Omental fat pad (tissue), 4 donors: ENCODE measurements around the gene LIPC. TPM values are rescaled to one million over a fixed set of nuclear protein-coding genes. Genes with fewer than 3 reads are reported as not detected.

Experiments used
- ATAC-seq: fragments of 150-250 bp; one replicate; pipeline ENCODE4 v1.9.1; 2016; ENCODE audit warnings: mild to moderate bottlenecking, moderate library complexity; ENCODE audit not compliant: low FRiP score
- DNase-seq: peaks from one replicate; pipeline ENCODE4 v3.0.0-alpha.2; 2019; ENCODE audit warnings: low spot score
- total RNA-seq, 4 donors: library from RNA; depleted of rRNA; stranded (reverse); fragments of >200 nt; gene quantifications; one replicate each; pipeline ENCODE4 v1.1.0, GENCODE V29; 2016
- TF ChIP-seq, protein P1 (sequence below), 3 donors: fragments of 450-650 bp; IDR thresholded peaks; one replicate each; pipeline ENCODE4 v1.5.1; 2016 to 2017; ENCODE audit warnings: antibody characterized with exemption in 3 of 3, mild to moderate bottlenecking in 3 of 3, moderate library complexity in 2 of 3

The LIPC gene
- total RNA-seq, 4 donors from 2014 or later, result 0.46 TPM; not detected in 3

DNA sequence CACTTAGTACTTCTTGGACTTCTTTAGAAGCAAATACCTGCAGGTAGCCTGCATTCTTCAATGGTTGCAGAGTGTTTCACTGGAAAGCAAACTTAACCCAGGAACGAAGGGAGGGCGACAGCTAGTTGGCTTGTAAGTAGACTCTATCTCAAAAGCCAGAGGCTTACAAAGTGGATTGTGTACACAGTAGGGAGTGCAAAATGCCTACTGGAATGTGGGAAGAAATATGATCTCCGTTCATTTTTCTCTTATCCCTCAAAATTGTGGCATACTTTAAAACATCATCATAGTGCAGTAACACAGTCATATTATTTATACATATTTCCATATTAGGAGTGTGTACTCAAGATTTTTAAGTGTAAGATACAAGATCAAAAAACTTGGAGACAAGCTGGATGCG, 155.7 kb downstream of the LIPC start:
- no peak for ATAC-seq

DNA sequence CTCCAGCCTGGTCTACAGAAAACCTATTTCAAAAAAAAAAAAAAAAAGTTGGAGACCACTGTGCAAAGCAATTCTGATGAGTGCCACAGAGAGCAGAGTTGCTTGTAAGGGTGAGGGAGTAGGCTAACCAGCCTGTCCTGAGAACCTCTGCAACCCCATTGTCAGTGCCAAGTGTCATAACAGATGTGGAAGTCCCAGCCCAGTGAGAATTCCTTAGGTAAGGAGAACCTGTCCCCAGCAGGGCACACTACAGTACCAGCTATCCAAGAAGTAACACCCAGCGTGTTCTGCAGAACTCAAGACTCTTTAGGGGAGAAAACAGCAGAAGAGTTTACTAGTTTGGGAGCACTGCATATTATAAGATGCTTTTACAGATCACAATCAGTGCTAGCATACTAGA, 156.3 kb downstream of the LIPC start:
- no peak for ATAC-seq
- DNase-seq, result no peak
- TF ChIP-seq, protein P1, sequence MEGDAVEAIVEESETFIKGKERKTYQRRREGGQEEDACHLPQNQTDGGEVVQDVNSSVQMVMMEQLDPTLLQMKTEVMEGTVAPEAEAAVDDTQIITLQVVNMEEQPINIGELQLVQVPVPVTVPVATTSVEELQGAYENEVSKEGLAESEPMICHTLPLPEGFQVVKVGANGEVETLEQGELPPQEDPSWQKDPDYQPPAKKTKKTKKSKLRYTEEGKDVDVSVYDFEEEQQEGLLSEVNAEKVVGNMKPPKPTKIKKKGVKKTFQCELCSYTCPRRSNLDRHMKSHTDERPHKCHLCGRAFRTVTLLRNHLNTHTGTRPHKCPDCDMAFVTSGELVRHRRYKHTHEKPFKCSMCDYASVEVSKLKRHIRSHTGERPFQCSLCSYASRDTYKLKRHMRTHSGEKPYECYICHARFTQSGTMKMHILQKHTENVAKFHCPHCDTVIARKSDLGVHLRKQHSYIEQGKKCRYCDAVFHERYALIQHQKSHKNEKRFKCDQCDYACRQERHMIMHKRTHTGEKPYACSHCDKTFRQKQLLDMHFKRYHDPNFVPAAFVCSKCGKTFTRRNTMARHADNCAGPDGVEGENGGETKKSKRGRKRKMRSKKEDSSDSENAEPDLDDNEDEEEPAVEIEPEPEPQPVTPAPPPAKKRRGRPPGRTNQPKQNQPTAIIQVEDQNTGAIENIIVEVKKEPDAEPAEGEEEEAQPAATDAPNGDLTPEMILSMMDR (IDR thresholded peaks at IDR 0.05), result no peak

More for the DNA sequence above, 155.7 kb downstream of the LIPC start:
- DNase-seq, result no peak
- TF ChIP-seq, protein P1 (IDR thresholded peaks at IDR 0.05), result no peak

DNA sequence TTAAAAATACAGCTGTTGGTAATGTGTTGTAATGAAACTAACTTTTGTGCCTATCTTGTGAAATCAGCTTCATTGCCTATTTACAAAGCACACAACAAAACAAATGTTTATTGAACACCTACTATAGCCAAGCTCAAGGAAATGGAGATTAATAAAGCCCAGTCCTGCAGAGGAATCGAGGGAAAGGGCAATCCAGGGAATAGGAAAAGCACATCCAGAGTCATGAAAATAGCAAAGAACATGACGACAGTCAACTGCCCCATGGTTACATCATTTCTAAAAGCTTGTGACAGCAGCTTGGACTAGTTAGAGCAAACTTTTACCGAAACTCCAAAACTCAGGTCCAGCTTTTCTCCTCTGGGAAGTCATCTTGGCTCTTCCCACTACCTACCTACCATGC, 157.3 kb downstream of the LIPC start:
- ATAC-seq (no peak), DNase-seq (no peak)
- TF ChIP-seq, protein P1 (IDR thresholded peaks at IDR 0.05), result no peak

- DNase-seq (no peak), ATAC-seq (no peak)
- TF ChIP-seq, protein P1 (IDR thresholded peaks at IDR 0.05), result no peak
Observed at GRCh38 chr15:58590236-58590635, 158.4 kb downstream of the LIPC start.

DNA sequence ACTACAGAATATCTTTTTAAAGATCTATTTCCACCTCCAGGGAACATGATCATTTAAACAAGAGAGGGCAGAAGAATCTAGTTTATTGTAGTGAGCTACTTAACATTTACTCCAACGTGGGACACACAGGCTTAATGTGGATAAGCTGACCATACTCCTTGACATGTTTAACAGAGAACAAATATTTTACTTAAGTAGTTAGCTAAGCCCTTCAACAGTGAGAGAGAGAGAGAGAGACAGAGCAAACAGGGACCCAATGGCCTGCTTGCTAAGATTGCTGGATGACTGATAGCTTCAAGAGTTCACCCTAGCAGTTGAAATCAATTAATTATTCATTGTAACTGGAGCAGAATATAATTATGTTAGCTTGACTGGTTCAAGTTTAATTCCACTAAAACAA, 159.1 kb downstream of the LIPC start:
- DNase-seq (no peak), ATAC-seq (no peak)
- TF ChIP-seq, protein P1 (IDR thresholded peaks at IDR 0.05), result no peak

- TF ChIP-seq, protein P1 (IDR thresholded peaks at IDR 0.05), result no peak
- ATAC-seq, result no peak
- no peak for DNase-seq
Observed at GRCh38 chr15:58593870-58594269, 162.1 kb downstream of the LIPC start.

DNA sequence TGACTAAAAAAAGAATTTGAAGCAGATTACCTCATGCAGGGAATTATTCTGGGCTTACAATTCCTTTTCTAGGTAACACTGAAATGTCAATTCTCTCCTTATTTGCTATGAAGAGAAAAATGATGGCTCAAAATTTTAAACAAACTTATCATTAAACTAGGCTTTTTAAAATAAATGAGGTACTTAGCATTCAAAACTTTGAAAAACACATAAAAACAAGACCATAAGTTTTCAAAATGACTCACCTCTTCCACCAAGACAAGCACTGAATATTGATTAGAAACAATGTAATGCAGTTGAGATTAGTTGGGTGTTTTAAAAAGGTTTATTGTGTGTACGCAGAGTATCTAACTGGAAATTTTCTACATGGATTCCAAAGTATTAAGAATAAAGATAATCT, 163.1 kb downstream of the LIPC start:
- DNase-seq (no peak), ATAC-seq (no peak)
- TF ChIP-seq, protein P1 (IDR thresholded peaks at IDR 0.05), result no peak
